ENCODE data around the gene FYN. TPM values are rescaled to one million over a fixed set of nuclear protein-coding genes. Genes with fewer than 3 reads are reported as not detected.
A peak's percentile ranks its signal among the peaks of the same experiment; 100 is the strongest.

FYN gene
- total and polyA plus RNA-seq, 2 of the 13 experiments (the other 11 are each of a cell fraction or from before 2014, with no cell fraction given): 15.5 to 24.6 TPM

DNA sequence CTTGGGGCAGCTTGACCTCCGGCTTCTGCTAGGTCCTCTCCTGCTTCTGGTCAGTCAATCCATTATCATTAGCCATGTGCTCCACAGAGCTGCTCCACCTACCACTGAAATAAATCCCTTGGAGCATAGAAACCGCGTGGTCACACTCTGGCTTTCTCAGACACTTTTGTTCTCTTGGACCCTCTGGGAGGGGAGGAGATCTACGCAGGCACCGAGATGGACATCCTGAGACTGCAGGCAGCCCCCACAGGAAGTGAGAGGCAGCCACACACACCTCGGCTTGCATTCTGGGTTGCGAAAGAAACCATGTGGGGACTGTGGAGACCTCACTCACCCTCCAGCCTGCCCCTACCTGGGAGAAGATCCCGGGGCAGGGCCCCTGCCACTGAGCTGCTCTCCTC is 79.5 kb downstream of the FYN start (continued):
- TF ChIP-seq ZNF337 (CRISPR knock-in tag; IDR thresholded peaks at IDR 0.05; ENCODE audit: borderline replicate concordance, low read depth) (no peak), ZNF333 (CRISPR knock-in tag; IDR thresholded peaks at IDR 0.05; ENCODE audit: borderline replicate concordance) (0 out of 2 replicates have a peak, but pooled peaks have one; percentile 59)

GRCh38 chr6:111792914-111793700 is 80.1 kb downstream of the FYN start:
- Histone ChIP-seq H3K9me3 (ENCODE audit: low read length) (no peaks in the 10 kb centered on the region), H3K27ac (ENCODE audit: extremely low read length, insufficient read depth, low read length) (peak overlapping the region; percentile 61), H3K4me1 (ENCODE audit: insufficient read depth, low read length) (peaks cover 85% of the 10 kb centered on the region), H4K20me1 (ENCODE audit: insufficient read depth, low read length) (no peaks in the 10 kb centered on the region), H3K79me2 (ENCODE audit: insufficient read depth, low read length) (peaks cover 15% of the 10 kb centered on the region), H2AFZ (ENCODE audit: low read length) (peak overlapping the region; percentile 69), H3K27me3 (ENCODE audit: control insufficient read depth in 1 of 2, insufficient read depth in 2 of 2, low read length in 2 of 2) (no peaks in the 10 kb centered on the region), H3K36me3 (replicated peaks in 1 of 2; ENCODE audit: control insufficient read depth in 1 of 2, insufficient read depth in 2 of 2, low read length in 2 of 2) (no peaks in the 10 kb centered on the region), H3K4me2 (ENCODE audit: low read depth, low read length) (peak overlapping the region; percentile 80), H3K9ac (ENCODE audit: insufficient read depth, low read depth, low read length) (peak overlapping the region; percentile 55), H3K4me3 (replicated peaks in 1 of 3; ENCODE audit: insufficient read depth in 1 of 3, low read depth in 2 of 3, low read length in 3 of 3) (peak overlapping the region; percentile 56 to 63 (median 57))
- peak; percentile 28 for DNase-seq (ENCODE audit: low spot score)
- 6% methylated on average over 10 of the region's 10 CpGs for WGBS (ENCODE audit: low lambda C conversion rate)
- ChIA-PET CTCF (ENCODE audit: low intra/inter-chr PET ratio, low total read pairs) (no interaction called here), POLR2A (interaction anchor here (0.9 to 2.1 kb wide), 4 partner anchors 23 to 188 kb away, joined by 3 to 6 read pairs (median 4); no protein-coding TSS in a partner anchor)
- TSS peak; percentile 64 for BruUV-seq (replicated peaks)
- intact Hi-C loops (cut with micrococcal nuclease; ENCODE audit: unreplicated experiment): loop anchor here (5.0 kb wide), 1 partner anchor 49 kb away; no protein-coding TSS in a partner anchor
- no peak for FAIRE-seq
- peak; percentile 54 for ATAC-seq
- in situ Hi-C loops (cut with HindIII; ENCODE audit: extremely low pct_ligation_motif_present, low pct_unique_long_range_greater_than_20kb): no loop called here
- TF ChIP-seq IKZF1 (IDR thresholded peaks at IDR 0.05) (no peak), NKX3-1 (CRISPR knock-in tag; IDR thresholded peaks at IDR 0.05) (no peak), EED (CRISPR knock-in tag; IDR thresholded peaks at IDR 0.05) (no peak), ZNF879 (CRISPR knock-in tag; IDR thresholded peaks at IDR 0.05) (no peak), FUBP1 (CRISPR knock-in tag; IDR thresholded peaks at IDR 0.05; ENCODE audit: borderline replicate concordance) (no peak), RBFOX2 (IDR thresholded peaks at IDR 0.05; ENCODE audit: low read depth, low read length) (0 out of 2 replicates have a peak, but pooled peaks have one; percentile 33), EP300 (IDR thresholded peaks at IDR 0.05; ENCODE audit: low read depth in 2 of 2, low read length in 2 of 2) (no peak), EP300 (CRISPR knock-in tag; IDR thresholded peaks at IDR 0.05; ENCODE audit: borderline replicate concordance) (no peak), KIAA2018 (CRISPR knock-in tag; IDR thresholded peaks at IDR 0.05; ENCODE audit: borderline replicate concordance) (no peak), ZFY (CRISPR knock-in tag; IDR thresholded peaks at IDR 0.05) (0 out of 2 replicates have a peak, but pooled peaks have one; percentile 6)

Data from HepG2 (cell line).